22Rv1 (cell line): ENCODE measurements around the gene ATP2C2.

Source experiments
- H3K27ac ChIP-seq: fragments of 450-650 bp; 2 replicates; pipeline ENCODE4 v1.5.1; 2017
- ZFX ChIP-seq: fragments of 450-650 bp; IDR thresholded peaks from 2 replicates; pipeline ENCODE4 v1.6.1; 2017; ENCODE audit warnings: antibody characterized with exemption, borderline replicate concordance
- TF ChIP-seq, protein P1 (sequence below): fragments of 450-650 bp; IDR thresholded peaks from 2 replicates; pipeline ENCODE4 v1.5.1; 2017; ENCODE audit warnings: mild to moderate bottlenecking

The ATP2C2 gene

GRCh38 chr16:84471316-84471715 lies 103.0 kb downstream of the ATP2C2 start:
- no peak overlapping the region for H3K27ac ChIP-seq
- TF ChIP-seq, protein P1, sequence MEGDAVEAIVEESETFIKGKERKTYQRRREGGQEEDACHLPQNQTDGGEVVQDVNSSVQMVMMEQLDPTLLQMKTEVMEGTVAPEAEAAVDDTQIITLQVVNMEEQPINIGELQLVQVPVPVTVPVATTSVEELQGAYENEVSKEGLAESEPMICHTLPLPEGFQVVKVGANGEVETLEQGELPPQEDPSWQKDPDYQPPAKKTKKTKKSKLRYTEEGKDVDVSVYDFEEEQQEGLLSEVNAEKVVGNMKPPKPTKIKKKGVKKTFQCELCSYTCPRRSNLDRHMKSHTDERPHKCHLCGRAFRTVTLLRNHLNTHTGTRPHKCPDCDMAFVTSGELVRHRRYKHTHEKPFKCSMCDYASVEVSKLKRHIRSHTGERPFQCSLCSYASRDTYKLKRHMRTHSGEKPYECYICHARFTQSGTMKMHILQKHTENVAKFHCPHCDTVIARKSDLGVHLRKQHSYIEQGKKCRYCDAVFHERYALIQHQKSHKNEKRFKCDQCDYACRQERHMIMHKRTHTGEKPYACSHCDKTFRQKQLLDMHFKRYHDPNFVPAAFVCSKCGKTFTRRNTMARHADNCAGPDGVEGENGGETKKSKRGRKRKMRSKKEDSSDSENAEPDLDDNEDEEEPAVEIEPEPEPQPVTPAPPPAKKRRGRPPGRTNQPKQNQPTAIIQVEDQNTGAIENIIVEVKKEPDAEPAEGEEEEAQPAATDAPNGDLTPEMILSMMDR, result no peak
- no peak for TF ChIP-seq ZFX

DNA sequence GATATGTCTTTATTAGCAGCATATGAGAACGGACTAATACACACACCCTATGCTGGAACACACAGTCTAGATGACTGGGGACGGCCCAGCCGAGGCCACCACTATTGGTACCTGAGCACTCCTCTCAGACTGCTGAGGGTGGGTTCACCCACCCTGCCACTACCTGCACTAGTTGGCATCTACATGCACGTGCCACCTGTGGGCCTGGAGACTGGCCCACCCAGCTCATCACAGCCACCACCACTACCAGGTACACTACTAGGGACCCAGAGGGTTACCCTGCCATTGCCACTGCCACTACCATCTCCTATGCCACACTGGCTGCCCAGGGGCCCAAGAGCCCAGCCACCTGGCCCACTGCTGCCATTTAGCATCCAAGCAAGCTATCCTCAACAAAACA lies 103.6 kb downstream of the ATP2C2 start:
- no peak overlapping the region for H3K27ac ChIP-seq
- no peak for TF ChIP-seq ZFX
- TF ChIP-seq, protein P1, result no peak

DNA sequence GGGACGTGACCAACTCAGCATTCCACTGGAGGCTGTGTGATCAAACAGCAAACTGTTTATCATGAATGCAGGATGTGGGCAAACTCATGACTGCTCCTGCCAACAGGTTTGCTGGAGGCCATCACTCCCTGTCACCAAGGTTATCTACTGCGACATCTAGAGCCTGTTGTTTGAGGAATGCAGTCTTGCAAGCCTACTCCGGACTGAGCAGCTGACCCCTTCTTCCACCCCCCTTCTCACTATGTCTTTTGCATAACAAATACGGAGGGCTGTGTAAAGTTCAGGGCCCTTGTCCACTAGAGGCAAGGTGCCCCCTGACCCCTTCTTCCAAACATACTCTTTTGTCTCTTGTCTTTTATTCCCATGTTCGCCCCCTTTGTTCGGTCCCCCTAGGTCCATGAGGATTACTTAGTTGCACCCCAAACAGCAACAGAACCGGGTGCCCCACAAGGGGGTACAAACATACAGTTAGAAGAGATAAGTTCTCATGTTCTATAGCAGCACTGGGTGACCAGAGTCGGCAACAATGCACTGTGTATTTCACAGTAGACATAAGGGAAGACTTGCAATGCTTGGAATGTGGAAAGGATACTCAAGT lies 107.4 kb downstream of the ATP2C2 start:
- H3K27ac ChIP-seq, result no peak overlapping the region
- no peak for TF ChIP-seq ZFX

GRCh38 chr16:84476401-84476800 lies 108.1 kb downstream of the ATP2C2 start:
- H3K27ac ChIP-seq, result no peak overlapping the region
- TF ChIP-seq ZFX, result no peak
- TF ChIP-seq, protein P1, result no peak

DNA sequence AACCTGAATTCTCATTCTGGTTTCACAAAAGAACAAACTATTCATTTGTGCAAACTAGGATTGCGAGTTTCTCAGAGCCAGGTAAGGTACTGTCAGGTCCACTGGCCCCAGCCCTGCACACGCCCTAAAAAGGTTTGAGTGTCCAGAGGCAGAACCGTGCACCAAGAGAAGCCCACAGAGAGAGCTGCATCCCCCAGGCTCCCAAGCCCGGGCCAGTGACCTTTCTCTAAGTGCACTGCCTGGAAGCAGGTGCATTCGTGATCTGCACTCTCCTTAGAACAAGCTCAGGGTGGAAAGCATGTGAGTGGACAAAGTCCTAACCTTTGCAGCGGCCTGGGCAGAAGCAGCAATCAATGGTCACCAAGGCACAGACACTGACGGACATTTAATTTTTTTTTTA lies 109.3 kb downstream of the ATP2C2 start:
- H3K27ac ChIP-seq, result no peak overlapping the region
- TF ChIP-seq, protein P1, result no peak
- TF ChIP-seq ZFX, result no peak

DNA sequence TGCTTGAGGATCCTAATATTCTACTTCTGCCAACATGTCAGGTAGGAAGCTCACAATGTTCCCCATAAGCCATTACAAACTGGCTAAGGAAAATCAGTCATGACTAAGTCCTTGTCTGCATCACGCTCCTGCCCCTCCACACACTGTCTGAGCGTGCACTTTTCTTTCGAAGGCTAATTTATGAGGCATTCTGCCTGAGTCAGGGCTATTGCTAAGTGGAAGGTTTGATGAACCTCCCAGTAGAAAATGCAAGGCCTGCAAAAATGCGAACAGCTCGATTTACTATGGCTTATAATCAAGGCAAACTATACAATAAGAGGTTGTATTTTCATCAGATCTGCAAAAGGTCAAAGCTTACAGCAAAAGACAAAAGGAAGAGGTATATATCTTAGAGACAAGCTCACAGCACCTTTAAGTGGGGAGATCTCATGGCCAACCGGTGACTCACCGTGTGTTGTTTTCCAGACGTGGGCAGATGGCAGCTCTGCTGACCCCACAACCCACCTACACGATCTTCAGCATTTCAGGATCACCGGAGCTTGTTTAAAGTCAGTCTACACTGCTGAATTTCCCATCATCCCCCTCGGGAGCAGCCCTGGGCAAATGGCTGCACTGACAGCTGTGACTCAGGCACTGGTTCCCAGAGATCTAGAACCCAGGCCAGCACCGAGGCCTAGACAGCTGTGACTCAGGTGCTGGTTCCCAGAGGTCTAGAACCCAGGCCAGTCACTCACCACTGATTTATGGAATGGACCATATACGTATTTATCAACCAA lies 110.0 kb downstream of the ATP2C2 start:
- TF ChIP-seq, protein P1, result no peak
- TF ChIP-seq ZFX, result no peak
- no peak overlapping the region for H3K27ac ChIP-seq

- no peak for TF ChIP-seq ZFX
- TF ChIP-seq, protein P1, result no peak
- no peak overlapping the region for H3K27ac ChIP-seq
Observed at GRCh38 chr16:84479716-84480450, 111.5 kb downstream of the ATP2C2 start.
